Measurements from ENCODE around the gene AK1. TPM values are rescaled to one million over a fixed set of nuclear protein-coding genes. Genes with fewer than 3 reads are reported as not detected.
A peak's percentile ranks its signal among the peaks of the same experiment; 100 is the strongest.

Gene AK1
- total and polyA plus RNA-seq, 7 donors: 310 to 854 (median 778) TPM

GRCh38 chr9:127890053-127890452, 12.6 kb upstream of the AK1 start:
- DNase-seq: no peak
- Histone ChIP-seq H3K36me3 (ENCODE audit: insufficient read depth in 1 of 2, low read depth in 1 of 2) (peaks cover 14 to 94% of the 10 kb centered on the region in 2 donors), H3K4me1 (peaks cover 2% of the 10 kb centered on the region), H3K27ac (no peak overlapping the region), H3K27me3 (ENCODE audit: insufficient read depth in 3 of 3, low read length in 2 of 3) (no peaks in the 10 kb centered on the region), H3K4me3 (no peak overlapping the region), H3K9me3 (no peaks in the 10 kb centered on the region)
- WGBS, 3 donors: 78 to 91% (median 80%) methylated on average over 3 of the region's 3 CpGs
- intact Hi-C loops (cut with DNase I): no loop called here
- TF ChIP-seq CTCF (IDR thresholded peaks at IDR 0.05): no peak
- ATAC-seq: peak in 1 of 4 donors; percentile 26

DNA sequence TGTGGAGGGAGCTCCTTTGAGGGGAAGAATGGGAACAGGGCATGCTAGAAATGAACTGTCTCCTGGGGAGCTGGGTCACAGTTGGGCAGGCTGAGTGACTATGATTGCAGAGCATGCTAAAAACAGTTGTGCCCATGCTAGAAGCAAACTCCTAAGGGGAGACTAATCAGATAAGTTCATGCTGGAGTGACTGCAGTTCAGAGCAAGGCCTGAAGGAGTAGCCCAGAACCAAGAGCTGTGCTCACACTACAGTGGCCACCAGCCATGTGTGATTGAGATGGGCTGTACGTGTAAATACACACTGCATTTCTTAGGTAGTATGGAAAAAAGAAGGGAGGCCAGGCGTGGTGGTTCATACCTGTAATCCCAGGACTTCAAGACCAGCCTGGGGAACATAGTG, 10.3 kb upstream of the AK1 start:
- no peak for TF ChIP-seq CTCF (IDR thresholded peaks at IDR 0.05)
- Histone ChIP-seq H3K4me3 (no peak overlapping the region), H3K36me3 (ENCODE audit: insufficient read depth in 1 of 2, low read depth in 1 of 2) (peaks cover 8 to 75% of the 10 kb centered on the region in 2 donors), H3K9me3 (no peaks in the 10 kb centered on the region), H3K27me3 (ENCODE audit: insufficient read depth in 3 of 3, low read length in 2 of 3) (no peaks in the 10 kb centered on the region), H3K27ac (no peak overlapping the region), H3K4me1 (peaks cover 13% of the 10 kb centered on the region)
- no peak for ATAC-seq
- no peak for DNase-seq
- WGBS, 3 donors: 82 to 90% (median 88%) methylated on average over 2 of the region's 2 CpGs
- intact Hi-C loops (cut with DNase I): no loop called here

DNA sequence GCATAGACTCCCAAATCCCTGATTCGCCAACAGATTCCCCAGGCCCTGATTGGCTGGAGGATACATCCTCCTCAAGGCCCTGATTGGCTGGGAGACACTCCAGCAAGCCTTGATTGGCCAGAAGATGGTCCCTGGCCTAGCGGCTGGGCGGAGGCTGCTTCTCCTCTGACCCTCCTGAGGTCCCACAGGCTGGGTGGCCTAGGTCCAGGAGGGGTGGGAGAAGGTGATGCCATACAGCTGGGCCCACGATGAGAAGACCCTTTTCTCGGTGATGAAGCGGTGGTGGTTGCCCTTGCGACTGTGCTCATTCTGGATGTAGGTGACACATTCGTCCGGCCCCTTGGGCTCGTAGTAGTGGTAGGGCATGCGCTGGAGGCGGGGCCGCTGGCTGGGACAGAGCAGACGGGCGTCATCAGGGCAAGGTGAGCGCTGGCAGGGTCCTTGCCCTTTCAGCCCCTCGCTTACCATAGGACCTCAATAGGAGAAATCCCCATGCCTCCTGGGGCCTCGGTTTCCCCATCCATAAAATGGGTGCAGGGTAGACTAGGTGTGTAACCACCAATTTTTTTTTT, 9.0 kb upstream of the AK1 start:
- no peak for TF ChIP-seq CTCF (IDR thresholded peaks at IDR 0.05)
- Histone ChIP-seq H3K27me3 (ENCODE audit: insufficient read depth in 3 of 3, low read length in 2 of 3) (no peaks in the 10 kb centered on the region), H3K9me3 (no peaks in the 10 kb centered on the region), H3K4me1 (peaks cover 13% of the 10 kb centered on the region), H3K4me3 (no peak overlapping the region), H3K36me3 (ENCODE audit: insufficient read depth in 1 of 2, low read depth in 1 of 2) (peaks cover 6 to 64% of the 10 kb centered on the region in 2 donors), H3K27ac (no peak overlapping the region)
- intact Hi-C loops (cut with DNase I): no loop called here
- no peak for DNase-seq
- ATAC-seq: peak in 2 of 4 donors; percentile 18 to 36
- WGBS, 3 donors: 92 to 98% (median 95%) methylated on average over 18 of the region's 18 CpGs

- WGBS, 3 donors: 76 to 79% (median 77%) methylated on average over 13 of the region's 13 CpGs
- no peak for TF ChIP-seq CTCF (IDR thresholded peaks at IDR 0.05)
- Histone ChIP-seq H3K9me3 (no peaks in the 10 kb centered on the region), H3K27ac (peak overlapping the region; percentile 36), H3K36me3 (ENCODE audit: insufficient read depth in 1 of 2, low read depth in 1 of 2) (peaks cover 6 to 56% of the 10 kb centered on the region in 2 donors), H3K4me3 (no peak overlapping the region), H3K27me3 (ENCODE audit: insufficient read depth in 3 of 3, low read length in 2 of 3) (no peaks in the 10 kb centered on the region), H3K4me1 (peaks cover 13% of the 10 kb centered on the region)
- DNase-seq (no peak), ATAC-seq (no peak)
- intact Hi-C loops (cut with DNase I): no loop called here
Measured at GRCh38 chr9:127885508-127886281, 8.2 kb upstream of the AK1 start.

Measured in psoas muscle (tissue), 8 donors.